KMS-11 (cell line): ENCODE data around the gene PDE3B.

ENCODE experiments used
- H2AFZ ChIP-seq: fragments of 200-600 bp; sonication (generic); 2 replicates; pipeline ENCODE4 v1.6.1; 2016; ENCODE audit warnings: antibody characterized with exemption, mixed run types, low read depth
- H3K27ac ChIP-seq: fragments of 200-600 bp; sonication (generic); 2 replicates; pipeline ENCODE4 v1.6.1; 2016; ENCODE audit warnings: mild to moderate bottlenecking, mixed run types
- H3K27me3 ChIP-seq: fragments of 200-600 bp; sonication (generic); 2 replicates; pipeline ENCODE4 v1.6.1; 2017; ENCODE audit warnings: mild to moderate bottlenecking, low read depth, mixed run types, moderate library complexity; ENCODE audit not compliant: insufficient read depth
- H3K36me3 ChIP-seq: fragments of 200-600 bp; sonication (generic); 2 replicates; pipeline ENCODE4 v1.6.1; 2017; ENCODE audit warnings: mild to moderate bottlenecking, mixed run types; ENCODE audit not compliant: insufficient read depth
- H3K4me1 ChIP-seq: fragments of 200-600 bp; sonication (generic); 2 replicates; pipeline ENCODE4 v1.6.1; 2016; ENCODE audit warnings: mild to moderate bottlenecking, low read depth, mixed run types; ENCODE audit not compliant: poor library complexity, severe bottlenecking
- H3K4me2 ChIP-seq: fragments of 200-600 bp; sonication (generic); 2 replicates; pipeline ENCODE4 v1.7.0; 2016; ENCODE audit warnings: mild to moderate bottlenecking, mixed run types
- H3K4me3 ChIP-seq: fragments of 200-600 bp; sonication (generic); IDR thresholded peaks from 2 replicates; pipeline ENCODE4 v1.6.1; 2017; ENCODE audit warnings: low read depth, low read length, mixed read lengths; ENCODE audit not compliant: insufficient read depth
- H3K79me2 ChIP-seq: fragments of 200-600 bp; sonication (generic); 2 replicates; pipeline ENCODE4 v1.6.1; 2016; ENCODE audit warnings: low read depth, mixed run types; ENCODE audit not compliant: insufficient read depth
- H3K9ac ChIP-seq: fragments of 200-600 bp; sonication (generic); 2 replicates; pipeline ENCODE4 v1.6.1; 2016; ENCODE audit warnings: mild to moderate bottlenecking, mixed run types
- H4K20me1 ChIP-seq: fragments of 200-600 bp; sonication (generic); 2 replicates; pipeline ENCODE4 v1.6.1; 2016; ENCODE audit warnings: mild to moderate bottlenecking, mixed run types; ENCODE audit not compliant: insufficient read depth
- TF ChIP-seq, protein P1 (sequence below): fragments of 200-600 bp; sonication (generic); conservative IDR thresholded peaks from 2 replicates; pipeline ENCODE4 v1.6.1; 2017; ENCODE audit warnings: low read depth, mild to moderate bottlenecking, antibody characterized with exemption, low read length, moderate library complexity, mixed read lengths

The PDE3B gene

DNA sequence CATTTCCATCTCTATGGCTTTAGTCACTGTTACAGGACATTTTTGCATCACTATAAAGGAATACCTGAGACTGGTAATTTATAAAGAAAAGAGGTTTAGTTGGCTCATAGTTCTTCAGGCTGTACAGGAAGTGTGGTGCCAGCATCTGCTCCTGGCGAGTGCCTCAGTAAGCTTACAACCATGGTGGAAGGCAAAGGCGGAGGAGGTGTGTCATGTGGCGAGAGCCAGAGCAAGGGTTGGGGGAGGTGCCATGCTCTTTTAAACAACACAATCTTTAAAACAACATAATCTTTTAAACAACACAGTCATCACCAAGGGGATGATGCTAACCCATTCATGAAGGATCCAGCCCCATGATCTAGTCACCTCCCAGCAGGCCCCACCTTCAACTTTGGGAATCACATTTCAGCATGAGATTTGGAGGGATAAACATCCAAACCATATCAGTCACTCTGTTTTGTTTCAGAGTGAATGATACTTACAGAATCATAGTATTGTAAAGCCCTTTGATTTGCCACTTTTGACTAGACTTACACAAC is 103.3 kb downstream of the PDE3B start:
- no peaks in the 10 kb centered on the region for H3K27me3 ChIP-seq
- peaks cover 4% of the 10 kb centered on the region; the same call in 1 of the 2 replicates for H4K20me1 ChIP-seq
- no peak overlapping the region for H2AFZ ChIP-seq
- H3K4me1 ChIP-seq = peaks cover 85% of the 10 kb centered on the region
- no peak overlapping the region for H3K4me2 ChIP-seq
- H3K4me3 ChIP-seq = no peak overlapping the region
- no peaks in the 10 kb centered on the region for H3K36me3 ChIP-seq
- H3K79me2 ChIP-seq = peaks cover 84% of the 10 kb centered on the region
- H3K9ac ChIP-seq = no peak overlapping the region
- no peak overlapping the region for H3K27ac ChIP-seq
- TF ChIP-seq, protein P1, sequence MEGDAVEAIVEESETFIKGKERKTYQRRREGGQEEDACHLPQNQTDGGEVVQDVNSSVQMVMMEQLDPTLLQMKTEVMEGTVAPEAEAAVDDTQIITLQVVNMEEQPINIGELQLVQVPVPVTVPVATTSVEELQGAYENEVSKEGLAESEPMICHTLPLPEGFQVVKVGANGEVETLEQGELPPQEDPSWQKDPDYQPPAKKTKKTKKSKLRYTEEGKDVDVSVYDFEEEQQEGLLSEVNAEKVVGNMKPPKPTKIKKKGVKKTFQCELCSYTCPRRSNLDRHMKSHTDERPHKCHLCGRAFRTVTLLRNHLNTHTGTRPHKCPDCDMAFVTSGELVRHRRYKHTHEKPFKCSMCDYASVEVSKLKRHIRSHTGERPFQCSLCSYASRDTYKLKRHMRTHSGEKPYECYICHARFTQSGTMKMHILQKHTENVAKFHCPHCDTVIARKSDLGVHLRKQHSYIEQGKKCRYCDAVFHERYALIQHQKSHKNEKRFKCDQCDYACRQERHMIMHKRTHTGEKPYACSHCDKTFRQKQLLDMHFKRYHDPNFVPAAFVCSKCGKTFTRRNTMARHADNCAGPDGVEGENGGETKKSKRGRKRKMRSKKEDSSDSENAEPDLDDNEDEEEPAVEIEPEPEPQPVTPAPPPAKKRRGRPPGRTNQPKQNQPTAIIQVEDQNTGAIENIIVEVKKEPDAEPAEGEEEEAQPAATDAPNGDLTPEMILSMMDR = no peak

DNA sequence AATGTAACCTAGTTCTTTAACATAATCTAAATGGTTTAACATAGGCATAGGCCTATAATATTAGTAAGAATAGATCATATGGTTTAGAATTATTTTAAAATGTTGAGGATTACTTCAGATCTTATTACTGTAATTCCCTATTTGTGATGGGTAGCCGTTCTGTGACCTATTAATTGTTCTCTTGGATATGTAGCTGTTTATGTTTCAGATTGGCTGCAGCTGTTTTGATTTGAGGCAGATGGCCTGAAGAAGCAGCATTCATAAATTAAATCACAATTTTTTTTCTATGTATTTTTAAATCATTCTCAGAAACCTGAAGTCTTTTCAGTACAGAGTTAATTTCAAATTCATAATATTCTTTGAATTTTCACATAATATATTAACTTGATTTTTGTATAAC is 104.5 kb downstream of the PDE3B start:
- peaks cover 85% of the 10 kb centered on the region for H3K4me1 ChIP-seq
- H2AFZ ChIP-seq = no peak overlapping the region
- no peak overlapping the region for H3K4me3 ChIP-seq
- H4K20me1 ChIP-seq = peaks cover 4% of the 10 kb centered on the region; the same call in 1 of the 2 replicates
- no peak overlapping the region for H3K4me2 ChIP-seq
- H3K27ac ChIP-seq = no peak overlapping the region
- H3K79me2 ChIP-seq = peaks cover 83% of the 10 kb centered on the region
- no peaks in the 10 kb centered on the region for H3K27me3 ChIP-seq
- H3K9ac ChIP-seq = no peak overlapping the region
- H3K36me3 ChIP-seq = no peaks in the 10 kb centered on the region
- TF ChIP-seq, protein P1 = no peak

DNA sequence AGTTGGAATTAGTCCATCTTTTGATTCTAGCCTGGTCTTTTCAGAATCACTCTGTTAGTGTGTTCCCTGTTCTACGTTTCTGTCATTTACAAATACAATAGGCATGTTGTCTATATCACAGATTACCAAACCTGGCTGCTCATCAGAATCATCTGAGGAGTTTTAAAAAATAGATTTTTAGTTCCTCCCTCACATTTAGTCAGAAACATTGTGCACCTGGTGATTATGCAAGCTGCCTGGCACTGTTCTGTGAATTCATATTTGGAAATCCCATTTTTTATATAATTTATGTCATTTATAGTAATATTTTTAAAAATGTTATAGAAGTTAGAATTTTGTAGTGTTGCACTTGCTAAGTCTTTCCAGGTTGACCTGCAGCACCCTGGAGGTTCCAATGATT is 107.3 kb downstream of the PDE3B start:
- Histone ChIP-seq H3K4me3 (no peak overlapping the region), H3K36me3 (no peaks in the 10 kb centered on the region), H3K4me2 (peak overlapping the region; percentile 41), H3K79me2 (peaks cover 85% of the 10 kb centered on the region), H3K27me3 (no peaks in the 10 kb centered on the region), H3K27ac (no peak overlapping the region), H4K20me1 (no peaks in the 10 kb centered on the region; the same call in 1 of the 2 replicates), H3K9ac (no peak overlapping the region), H3K4me1 (peaks cover 91% of the 10 kb centered on the region), H2AFZ (no peak overlapping the region)
- TF ChIP-seq, protein P1 = no peak

DNA sequence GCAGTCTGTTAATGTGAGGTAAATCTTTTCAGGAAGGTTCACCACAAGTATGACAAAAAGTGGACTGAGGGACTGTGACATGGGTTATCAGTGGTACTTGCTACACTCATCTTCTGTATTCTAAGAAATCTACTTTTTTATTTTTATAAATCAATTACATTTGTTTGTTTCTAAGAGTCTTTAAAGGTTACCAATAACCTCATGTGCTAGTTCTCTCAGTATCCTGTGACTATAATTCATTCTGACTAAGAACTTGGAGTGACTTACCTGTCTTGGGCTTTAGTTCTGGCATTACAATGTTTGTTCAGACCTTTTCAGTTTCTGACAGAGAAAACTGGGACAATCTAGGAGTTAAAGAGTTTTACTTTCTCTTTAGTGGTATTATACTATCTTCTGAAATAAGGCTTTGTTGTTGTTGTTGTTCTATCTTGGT is 108.4 kb downstream of the PDE3B start:
- TF ChIP-seq, protein P1 = no peak
- H3K27me3 ChIP-seq = no peaks in the 10 kb centered on the region
- H4K20me1 ChIP-seq = no peaks in the 10 kb centered on the region; the same call in 1 of the 2 replicates
- H3K4me2 ChIP-seq = peak overlapping the region; percentile 41
- H3K79me2 ChIP-seq = peaks cover 82% of the 10 kb centered on the region
- no peak overlapping the region for H3K9ac ChIP-seq
- peak overlapping the region; percentile 22; the same call in 1 of the 2 replicates for H3K27ac ChIP-seq
- no peak overlapping the region for H2AFZ ChIP-seq
- H3K36me3 ChIP-seq = no peaks in the 10 kb centered on the region
- H3K4me1 ChIP-seq = peaks cover 84% of the 10 kb centered on the region
- no peak overlapping the region for H3K4me3 ChIP-seq
